HG03469 (cell line): Measurements from ENCODE around the gene SYNJ2.

Experiments used
- ATAC-seq: cut with Tn5 transposase; IDR thresholded peaks from one replicate; pipeline ENCODE4 v1.9.1; 2021; ENCODE audit warnings: mild to moderate bottlenecking, moderate library complexity, moderate number of reproducible peaks; ENCODE audit not compliant: unreplicated experiment

Gene SYNJ2

GRCh38 chr6:158039178-158039557, 57.5 kb downstream of the SYNJ2 start:
- ATAC-seq, result no peak

DNA sequence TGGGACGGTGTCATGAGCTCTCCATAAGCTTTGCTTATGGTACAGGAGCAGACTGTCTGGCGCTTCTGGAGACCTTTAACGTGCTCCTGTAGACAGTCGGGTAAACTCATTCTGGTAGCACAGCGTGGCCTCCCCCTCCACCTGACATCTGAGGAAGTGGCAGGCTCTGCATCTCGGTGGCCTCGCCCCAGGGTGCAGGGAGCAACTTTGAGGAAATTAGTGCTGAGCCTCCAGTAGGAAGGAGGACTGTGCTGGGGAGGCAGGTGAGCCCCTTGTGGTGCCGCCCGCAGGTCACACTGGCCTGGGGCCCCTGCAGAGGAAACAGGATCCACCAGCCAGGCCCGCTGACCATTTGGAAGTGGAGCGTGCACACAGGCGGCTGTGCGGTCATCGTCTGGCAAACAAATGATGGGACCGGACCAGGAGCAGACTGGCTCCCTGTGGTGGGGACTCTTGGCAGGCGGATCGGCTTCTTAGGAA, 57.9 kb downstream of the SYNJ2 start:
- no peak for ATAC-seq

DNA sequence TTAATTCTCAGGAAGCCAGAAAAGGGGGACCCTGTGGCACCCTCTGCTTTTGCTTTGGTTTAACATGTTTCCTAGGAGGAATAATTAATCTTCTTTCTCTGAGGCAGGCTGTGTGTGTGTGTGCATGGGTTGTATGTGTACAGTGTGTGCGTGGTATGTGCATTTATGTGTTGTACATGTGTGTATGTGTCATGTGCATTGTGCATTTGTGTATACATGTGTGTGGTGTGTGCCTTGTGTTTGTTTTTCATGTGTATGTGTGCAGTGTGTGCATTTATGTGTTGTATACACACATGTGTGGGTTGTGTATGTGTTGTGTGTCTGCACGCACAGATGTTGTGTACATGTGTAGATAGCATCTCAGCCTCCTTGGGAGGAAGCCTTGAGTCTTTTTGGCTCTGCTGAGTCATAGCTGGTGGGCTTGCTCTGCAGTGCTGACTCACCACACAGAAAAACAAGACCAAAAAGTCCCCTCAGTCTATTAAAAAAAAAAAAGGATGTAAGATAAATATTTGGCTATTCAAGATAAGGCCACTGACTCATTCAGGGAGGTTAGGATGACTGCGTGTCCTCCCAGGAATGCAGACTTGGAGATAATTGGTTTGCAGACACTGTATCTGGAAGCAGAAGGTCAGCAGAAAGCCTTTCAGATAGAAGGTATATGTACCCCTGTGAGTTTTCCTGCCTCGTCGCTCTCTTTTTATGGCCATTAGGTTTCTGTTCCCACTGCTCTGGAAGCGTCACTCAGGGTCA, 58.6 kb downstream of the SYNJ2 start:
- no peak for ATAC-seq

DNA sequence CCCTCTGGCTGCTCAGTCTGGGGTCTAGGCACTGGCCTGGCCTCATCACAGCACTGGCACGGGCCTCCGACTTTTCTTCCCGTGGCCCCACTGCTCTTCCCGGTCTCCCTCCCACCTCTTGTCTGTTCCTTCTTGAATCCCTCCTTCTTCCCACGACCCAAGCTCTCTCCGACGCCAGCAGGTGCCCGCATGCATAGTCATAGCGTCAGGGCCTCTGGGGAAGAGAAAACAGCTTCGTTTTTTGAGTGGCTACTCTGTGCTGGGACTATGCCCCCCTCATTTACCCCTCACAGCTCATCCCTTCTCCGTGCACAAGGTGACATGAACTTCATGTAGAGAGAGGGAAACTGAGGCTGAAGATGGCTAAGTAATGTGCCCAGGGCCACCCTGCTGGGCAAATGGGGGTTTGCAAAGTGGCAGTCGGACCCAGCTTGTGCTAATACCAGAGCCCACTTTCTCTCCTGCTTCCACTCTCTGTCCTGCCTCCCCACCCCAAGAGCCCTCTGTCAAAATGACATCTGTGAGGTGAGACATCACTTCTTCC, 59.2 kb downstream of the SYNJ2 start:
- ATAC-seq, result no peak

- no peak for ATAC-seq
Measured at GRCh38 chr6:158041370-158041769, 59.7 kb downstream of the SYNJ2 start.

GRCh38 chr6:158041788-158042187, 60.1 kb downstream of the SYNJ2 start:
- no peak for ATAC-seq

- no peak for ATAC-seq
Measured at GRCh38 chr6:158042245-158042798, 60.7 kb downstream of the SYNJ2 start.

GRCh38 chr6:158043008-158043407, 61.3 kb downstream of the SYNJ2 start:
- ATAC-seq, result no peak

GRCh38 chr6:158043586-158044524, 62.2 kb downstream of the SYNJ2 start:
- ATAC-seq, result no peak

- ATAC-seq, result no peak
Measured at GRCh38 chr6:158044525-158044888, 62.8 kb downstream of the SYNJ2 start.

GRCh38 chr6:158046201-158047126, 64.8 kb downstream of the SYNJ2 start:
- no peak for ATAC-seq

DNA sequence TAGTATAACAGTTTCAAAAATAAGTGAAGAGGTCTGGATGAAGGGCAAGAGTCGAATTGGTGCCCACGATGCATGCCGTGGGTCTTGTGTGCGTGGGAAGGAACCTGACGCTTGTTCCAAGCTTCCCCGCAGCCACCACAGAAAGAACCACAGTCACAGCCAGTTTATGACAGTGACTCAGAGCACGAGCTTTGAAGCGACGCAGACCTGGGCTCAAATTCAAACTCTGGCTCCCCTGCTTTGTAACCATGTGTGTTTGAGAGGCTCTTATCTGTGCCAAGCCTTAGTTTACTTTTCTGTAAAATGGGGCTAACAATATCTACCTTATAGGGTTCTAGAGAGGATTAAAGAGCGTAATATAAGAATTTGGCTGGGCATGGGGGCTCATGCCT, 65.5 kb downstream of the SYNJ2 start:
- ATAC-seq, result no peak

DNA sequence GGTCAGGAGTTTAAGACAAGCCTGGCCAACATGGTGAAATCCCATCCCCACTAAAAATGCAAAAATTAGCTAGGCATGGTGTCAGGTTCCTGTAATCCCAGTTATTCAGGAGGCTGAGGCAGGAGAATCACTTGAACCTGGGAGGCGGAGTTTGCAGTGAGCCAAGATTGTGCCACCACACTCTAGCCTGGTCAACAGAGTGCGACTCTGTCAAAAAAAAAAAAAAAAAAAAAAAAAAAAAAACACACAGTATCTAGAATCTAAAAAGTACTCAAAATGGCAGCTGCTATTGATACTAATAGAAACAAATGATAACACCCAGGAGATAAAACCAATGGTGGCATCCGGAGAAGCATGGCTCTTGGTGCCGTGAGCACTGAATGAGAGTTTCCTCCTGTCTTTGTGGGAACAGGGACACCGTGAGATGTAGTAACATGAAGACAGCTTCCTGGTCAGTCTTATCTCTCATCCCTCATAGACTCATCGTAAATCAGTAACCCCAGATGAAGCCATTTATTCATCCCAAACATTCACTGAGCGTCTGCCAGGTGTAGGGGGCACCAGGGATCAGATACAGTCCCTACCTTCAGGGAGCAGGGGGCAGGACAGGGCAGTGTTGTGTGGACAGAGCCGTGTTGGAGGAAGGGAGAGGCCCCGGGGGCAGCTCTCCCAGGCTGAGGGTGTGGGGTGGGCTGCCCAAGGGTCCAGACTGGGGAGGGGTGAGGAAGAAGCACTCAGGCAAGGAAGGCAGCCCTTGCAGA, 66.1 kb downstream of the SYNJ2 start:
- no peak for ATAC-seq

DNA sequence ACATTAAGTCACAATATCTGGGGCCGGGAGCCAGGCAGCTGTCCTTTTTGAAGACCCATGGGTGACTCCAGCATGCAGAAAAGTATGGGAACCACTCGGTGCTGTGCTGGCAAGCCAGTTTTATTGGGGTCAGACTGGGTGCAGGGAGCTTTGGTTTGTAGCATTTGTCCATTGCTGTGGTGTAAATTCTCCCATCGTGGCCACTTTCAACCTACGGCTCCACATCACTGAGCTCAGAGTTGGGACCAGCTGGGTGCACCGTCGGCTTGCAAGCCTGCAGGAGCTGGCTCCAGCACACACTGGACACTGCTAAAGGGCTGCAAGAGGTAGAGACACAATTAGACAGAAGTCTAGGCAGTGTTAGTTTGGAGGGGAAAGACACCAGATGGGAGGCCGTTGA, 66.9 kb downstream of the SYNJ2 start:
- no peak for ATAC-seq

DNA sequence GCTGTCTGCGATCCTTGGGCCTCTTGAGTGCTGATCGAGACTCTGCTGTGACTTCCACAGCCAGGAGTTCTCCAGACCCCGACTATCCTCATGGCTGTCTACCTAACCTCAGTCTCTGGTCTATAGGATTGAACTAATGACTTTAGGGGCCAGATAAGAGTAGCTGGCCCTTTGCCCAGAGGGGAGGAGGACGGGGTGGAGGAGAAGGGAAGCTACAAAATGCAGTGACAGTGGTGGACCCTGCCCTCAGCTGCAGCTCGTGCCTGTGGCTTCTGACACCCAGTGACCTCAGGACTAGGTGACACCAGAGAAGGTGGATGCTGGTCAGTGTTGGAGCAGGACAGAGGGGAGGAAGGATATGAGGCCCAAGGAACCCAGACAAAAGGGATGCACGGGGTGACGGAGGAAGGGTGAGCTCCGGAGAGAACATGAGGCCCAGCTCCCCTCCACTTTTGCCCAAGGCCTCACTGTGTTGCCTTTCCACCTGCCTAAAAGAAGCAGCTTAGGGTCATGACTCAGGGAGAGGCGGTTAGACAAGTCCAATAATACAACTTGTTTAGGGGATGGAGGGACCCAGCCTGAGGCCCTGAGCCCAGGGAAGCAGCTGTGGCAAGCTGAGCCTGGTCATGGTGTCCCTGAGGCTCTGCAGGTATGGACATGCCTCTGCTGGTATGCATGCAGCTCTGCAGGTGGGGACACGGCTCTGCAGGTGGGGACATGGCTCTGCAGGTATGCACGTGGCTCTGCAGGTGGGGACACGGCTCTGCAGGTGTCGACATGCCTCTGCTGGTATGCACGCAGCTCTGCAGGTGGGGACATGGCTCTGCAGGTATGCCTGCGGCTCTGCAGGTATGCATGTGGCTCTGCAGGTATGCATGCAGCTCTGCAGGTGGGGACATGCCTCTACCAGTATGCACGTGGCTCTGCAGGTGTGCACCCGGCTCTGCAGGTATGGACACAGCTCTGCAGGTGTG, 67.7 kb downstream of the SYNJ2 start:
- no peak for ATAC-seq

GRCh38 chr6:158050107-158050735, 68.6 kb downstream of the SYNJ2 start:
- no peak for ATAC-seq

GRCh38 chr6:158050955-158051354, 69.3 kb downstream of the SYNJ2 start:
- ATAC-seq, result no peak

DNA sequence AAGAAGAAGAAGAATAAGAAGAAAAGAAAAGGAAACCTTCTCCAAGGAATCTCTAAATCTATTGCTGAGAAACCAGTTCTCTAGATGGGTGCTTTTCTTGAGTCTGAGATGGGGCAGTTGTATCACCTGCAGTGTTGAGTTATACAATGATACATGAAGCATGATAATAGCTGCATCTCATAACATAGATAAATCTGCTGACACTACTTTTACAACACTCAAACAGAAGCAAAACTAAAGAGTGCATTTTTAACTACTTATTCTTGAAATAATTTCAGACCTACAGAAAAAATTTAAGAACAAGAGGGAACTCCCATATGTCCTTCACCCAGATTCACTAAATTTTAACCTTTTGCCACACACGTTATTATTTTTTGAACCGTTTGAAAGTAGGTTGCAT, 70.3 kb downstream of the SYNJ2 start:
- no peak for ATAC-seq
